Measurements from ENCODE around the gene CD3E.

Gene CD3E

DNA sequence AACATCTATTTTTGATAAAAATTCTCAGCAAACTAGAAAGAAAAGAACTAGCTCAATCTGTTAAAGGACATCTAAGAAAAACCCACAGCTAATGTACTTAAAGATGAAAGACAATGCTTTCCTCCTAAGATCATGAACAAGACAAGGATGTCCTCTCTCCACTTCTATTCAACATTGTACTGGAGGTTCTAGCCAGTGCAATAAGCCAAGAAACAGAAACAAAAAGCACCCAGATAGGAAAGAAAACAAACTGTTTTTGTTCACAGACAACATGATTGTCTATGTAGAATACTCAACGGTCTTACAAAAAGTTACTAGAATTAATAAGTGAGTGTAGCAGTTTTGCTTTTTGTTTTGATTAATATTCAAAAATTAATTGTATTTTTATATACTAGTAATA is 30.2 kb downstream of the CD3E start:
- DNase-seq: no peak

DNA sequence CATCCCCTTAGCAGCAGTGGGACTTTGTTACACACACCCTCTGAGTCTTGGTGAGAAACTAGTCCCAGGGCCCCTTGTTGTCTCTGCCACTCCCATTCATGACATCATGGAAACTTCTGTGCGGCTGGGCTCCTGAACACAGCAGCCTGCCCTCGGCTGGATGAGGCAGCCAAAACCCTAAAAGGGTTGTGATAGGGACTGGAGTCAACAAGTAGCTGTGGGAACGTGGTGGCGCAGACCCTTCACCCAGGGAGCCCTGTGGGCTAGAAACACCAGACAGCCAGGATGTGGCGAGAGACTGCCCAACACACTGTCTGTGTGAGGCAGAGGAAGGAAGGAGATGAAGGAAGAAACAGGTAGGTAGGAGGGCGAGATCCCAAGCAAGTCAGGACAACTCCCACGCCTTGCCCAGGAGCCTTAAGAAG is 34.1 kb downstream of the CD3E start:
- no peak for DNase-seq

DNA sequence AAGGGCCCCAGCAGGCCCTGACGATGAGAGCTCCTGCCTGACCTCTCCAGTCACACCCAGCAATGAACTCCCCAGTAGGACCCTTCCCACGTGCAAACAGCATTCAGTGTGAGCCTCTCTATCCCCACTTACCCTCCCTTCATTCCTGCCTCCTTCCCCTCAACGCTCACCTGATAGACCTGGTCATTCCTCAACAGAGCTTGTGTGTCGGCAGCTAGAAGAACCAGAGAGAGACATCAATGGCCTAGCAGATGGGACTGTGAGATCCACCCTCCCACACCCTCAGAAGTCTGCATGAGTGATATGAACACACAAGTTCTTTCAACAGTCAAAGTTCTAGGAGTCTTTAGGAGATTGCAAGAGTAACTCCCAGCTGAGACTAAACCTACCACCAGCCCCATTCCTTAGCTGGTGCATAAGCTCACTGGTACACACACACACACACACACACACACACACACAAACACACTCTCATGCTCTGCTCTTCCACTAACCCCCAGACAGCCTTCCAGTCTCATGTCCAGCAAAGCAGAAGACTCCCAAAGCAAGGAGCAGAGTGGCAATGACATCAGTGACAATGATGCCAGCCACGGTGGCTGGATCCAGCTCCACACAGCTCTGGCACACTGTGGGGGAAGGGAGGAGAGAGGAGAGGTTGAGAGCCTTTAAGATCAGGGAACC is 34.9 kb downstream of the CD3E start:
- DNase-seq: no peak

DNA sequence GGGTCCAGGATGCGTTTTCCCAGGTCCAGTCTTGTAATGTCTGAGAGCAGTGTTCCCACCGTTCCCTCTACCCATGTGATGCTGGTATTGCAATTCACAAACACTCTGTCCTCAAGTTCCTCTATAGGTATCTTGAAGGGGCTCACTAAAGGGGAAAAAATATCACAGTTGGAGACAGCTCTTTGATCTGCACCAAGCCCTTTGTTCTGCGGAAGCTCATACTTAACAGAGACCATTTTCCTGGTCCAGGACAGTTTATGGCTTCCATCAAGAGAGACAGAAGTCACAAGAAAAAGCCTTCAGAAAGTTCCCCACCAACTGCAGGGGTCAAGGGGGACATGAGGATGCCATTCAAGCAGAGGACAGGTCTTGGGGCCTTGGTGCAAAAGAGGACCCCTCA is 35.9 kb downstream of the CD3E start:
- DNase-seq: no peak

DNA sequence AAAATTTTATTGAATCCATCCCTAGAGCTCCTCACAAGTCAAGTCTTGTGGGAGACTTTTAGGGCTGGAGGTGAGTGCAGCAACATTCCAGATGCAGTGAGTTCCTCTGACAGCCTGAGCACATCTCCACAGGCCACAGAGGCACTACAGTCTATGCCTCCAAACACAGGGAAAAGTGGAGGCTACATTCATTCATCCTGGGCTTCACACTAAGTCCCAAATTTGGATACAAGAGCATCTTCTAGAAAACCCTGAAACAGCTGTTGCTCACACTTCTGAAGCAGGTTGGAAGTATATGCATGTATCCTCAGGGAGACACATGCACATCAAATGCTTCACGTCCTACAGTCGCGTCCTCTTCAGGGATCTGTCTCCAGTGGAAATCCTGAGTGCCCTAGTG is 36.7 kb downstream of the CD3E start:
- no peak for DNase-seq

DNA sequence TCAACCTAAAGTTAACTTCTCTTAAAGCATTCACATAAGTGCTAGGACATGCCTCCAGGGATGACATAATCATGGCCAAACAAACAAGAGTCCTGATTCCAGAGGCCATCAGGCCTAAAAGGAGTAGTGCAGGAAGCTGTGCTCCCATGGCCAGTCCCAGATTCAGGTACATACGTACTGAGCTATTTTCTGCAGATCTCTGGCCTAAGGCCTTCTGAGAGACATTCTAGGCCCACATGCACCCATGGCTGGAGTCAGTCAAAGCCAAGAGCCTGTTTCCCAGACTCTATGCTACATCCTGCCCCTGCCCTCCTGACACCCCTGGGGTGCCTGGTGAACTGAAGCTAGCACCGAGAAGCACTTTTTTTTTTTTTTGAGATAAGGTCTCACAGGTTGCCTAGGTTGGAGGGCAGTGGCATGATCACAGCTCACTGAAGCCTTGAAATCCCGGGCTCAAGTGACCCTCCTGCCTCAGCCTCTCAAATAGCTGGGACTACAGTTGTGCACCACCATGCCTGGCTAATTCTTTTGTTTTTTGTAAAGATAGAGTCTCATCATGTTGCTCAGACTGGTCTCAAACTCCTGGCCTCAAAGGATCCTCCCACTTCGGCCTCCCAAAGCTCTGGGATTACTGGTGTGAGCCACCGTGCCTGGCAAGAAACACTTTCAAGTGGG is 37.4 kb downstream of the CD3E start:
- DNase-seq: no peak

DNA sequence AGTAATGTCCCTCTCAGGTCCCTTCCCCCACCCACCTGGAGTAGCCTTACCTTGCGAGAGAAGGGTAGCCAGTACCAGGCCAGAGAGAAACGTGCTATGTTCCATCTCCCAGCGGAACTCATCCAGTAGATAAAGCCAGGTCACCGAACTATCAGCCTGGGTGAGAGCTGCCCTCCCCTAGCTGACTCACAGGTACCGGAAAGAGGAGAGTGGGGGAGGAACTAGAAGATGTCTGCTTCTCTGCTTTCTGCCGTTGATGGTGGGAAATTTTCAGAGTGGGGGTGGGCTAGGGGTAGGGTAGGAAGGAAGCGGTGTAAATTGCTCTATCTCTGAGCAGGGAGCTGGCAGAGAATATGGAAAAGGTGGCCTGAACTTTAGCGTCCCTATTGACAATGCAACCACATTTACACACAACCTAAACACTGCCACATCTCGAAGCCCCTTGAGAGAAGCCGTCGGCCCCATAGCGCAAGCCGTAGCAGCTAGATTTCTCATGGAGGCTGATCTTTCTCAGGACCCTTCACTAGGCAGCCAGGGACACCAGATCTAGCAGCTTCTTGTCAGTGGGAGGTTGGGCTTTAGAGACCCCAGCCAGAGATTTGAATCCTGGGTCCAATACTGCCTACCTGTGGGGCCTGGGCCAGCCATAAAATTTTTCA is 38.1 kb downstream of the CD3E start, which contains the start of gene CD3D:
Gene CD3D, minus strand, starts transcription at position 203 of the 659 bp plus-strand sequence. Its CDS starts 98 bp downstream, at position 105.
- no peak for DNase-seq

DNA sequence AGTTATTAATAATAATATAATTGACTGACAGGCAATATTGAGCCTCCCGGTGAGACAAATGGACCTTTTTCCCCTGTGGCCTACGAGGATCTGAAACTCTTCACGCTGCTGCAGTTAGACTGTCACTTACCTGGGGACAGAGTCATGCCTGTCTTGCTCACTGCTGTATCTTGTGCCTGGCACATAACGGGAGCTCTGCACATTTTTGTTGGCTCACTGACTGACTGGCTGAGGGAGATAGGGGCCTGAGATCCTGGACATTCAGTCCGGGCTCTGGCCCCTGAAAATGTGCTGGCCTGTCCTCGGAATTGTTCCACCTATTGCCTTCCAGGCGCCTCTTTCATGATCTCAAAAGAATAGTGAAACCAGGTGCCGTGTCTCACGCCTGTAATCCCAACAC is 38.7 kb downstream of the CD3E start:
- DNase-seq: no peak

DNA sequence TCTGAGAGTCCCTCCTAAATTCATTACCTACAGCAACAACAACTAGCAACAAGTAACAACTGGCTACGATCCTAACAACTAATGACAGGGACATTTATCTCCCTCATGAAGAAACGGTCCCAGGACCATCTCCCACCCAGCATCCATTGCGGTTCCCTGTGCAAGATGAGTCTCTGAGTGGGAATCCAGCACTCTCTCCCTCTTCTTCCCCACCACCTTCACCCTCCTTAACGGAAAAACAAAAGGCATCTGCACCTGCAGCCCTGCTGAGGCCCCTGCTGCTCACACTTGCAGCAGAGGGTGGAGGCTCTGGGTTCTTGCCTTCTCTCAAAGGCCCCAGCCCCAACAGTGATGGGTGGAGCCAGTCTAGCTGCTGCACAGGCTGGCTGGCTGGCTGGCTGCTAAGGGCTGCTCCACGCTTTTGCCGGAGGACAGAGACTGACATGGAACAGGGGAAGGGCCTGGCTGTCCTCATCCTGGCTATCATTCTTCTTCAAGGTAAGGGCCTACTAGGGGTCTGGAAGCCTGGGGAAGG is 39.5 kb downstream of the CD3E start, which contains the start of gene CD3G:
Gene CD3G, plus strand, starts transcription at position 364 of the 535 bp plus-strand sequence. Its CDS starts 80 bp downstream, at position 444.
- no peak for DNase-seq

DNA sequence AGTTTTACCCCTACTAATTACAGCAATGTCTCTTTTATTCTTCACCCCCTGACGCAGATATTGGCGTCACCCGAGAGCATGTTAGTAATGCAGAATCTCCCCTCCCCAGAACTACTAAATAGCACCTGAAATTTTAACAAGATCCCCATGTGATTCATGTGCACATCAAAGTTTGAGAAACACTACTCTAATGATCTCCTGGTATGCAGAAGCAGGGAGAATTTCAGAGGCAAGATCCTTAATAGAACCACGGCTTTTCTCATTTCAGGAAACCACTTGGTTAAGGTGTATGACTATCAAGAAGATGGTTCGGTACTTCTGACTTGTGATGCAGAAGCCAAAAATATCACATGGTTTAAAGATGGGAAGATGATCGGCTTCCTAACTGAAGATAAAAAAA is 44.9 kb downstream of the CD3E start:
- no peak for DNase-seq

DNA sequence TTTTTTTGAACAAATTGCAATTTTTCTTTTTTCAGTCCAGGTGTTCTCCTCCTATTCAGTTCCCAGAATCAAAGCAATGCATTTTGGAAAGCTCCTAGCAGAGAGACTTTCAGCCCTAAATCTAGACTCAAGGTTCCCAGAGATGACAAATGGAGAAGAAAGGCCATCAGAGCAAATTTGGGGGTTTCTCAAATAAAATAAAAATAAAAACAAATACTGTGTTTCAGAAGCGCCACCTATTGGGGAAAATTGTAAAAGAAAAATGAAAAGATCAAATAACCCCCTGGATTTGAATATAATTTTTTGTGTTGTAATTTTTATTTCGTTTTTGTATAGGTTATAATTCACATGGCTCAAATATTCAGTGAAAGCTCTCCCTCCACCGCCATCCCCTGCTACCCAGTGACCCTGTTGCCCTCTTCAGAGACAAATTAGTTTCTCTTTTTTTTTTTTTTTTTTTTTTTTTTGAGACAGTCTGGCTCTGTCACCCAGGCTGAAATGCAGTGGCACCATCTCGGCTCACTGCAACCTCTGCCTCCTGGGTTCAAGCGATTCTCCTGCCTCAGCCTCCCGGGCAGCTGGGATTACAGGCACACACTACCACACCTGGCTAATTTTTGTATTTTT is 48.7 kb downstream of the CD3E start:
- DNase-seq: no peak

DNA sequence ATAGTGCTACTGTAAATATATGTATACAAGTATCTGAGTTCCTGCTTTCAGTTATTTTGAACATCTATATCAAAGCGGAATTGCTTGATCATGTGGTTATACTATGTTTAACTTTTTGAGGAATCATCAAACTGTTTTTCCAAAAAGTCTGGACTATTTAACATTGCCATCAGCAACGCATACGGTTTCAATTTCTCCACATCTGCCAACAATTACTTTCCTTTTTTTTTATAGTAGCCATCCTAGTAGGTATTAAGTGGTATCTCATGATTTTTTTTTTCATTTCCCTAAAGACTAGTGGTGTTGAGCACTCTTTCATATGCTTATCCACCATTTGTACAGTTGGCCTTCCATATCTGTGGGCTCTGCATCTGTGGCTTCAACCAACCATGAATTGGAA is 53.5 kb downstream of the CD3E start:
- DNase-seq: no peak

DNA sequence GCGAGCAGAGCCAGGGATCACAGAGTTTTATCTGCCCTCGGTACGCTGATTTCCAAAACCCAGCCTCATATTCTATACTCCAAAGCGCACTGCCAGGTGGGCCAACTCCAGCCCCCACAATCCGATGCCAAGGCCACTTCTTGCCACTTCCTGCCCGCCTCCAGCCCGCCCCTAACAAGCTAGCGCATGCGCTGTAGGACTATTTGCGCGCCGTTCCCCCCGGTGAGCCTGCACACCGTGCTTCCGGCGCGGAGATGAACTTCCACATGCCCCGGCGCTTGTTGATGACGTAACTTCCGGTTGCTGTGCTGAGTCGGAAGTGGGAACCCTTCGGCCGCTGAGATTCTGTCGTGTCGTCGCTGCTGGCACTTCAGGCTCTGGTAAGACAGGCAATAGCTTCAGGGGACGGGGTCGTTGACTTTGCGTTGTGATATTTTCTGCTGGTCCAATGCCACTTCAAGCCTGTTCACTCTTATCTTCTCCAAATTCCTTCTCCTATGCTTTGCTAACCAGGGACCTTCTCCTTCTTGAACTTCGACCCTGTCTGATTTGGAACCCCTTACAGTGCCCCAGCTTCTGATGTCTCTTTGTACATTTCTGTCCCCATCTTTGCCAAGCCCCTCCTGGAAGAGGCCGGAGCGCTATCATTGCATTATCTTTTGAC is 54.9 kb downstream of the CD3E start, which contains the start of gene UBE4A:
Gene UBE4A, plus strand, starts transcription at position 306 of the 664 bp plus-strand sequence. CDS start 5,481 bp downstream, outside the sequence.
- DNase-seq: peak; percentile 75

DNA sequence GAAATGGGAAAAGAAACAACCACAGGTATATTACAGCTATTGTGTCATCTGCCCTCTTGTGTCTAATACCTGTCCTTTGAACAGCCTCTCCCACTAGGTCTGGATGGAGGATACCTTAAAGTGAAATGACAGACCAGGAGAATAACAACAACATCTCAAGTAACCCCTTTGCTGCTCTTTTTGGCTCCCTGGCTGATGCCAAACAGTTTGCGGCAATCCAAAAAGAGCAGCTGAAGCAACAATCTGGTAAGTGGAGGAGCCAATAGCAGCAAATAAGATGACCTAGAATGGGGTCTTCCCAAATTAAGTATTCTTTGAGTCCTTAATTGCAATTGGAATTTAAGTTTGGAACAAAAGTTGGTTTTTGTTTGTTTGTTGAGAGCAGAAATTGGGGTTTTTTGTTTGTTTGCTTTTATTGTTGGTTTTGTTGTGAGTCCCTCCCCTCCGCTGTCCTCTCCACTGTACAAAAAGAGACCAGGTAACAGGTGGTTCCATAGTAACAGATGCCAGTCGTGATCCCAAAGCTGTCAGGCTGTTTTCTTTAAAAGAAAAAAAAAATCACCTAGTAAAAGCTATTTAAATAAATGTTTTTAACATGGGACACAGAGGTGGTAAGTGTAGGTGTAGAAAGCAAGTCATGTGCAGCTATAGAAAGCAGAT is 60.6 kb downstream of the CD3E start:
- peak; percentile 2 for DNase-seq
